ENCODE data around the gene MAMSTR.
"Not testable (repeated sequence)": the region's sequence is repeated elsewhere in the genome, so short reads cannot be mapped to it uniquely, and the experiment has no call there.

MAMSTR gene

GRCh38 chr19:48719263-48720171 lies at the start of gene MAMSTR:
Gene MAMSTR, minus strand, starts transcription at chr19:48719725. Its CDS starts 694 bp downstream, at chr19:48719031.
- TF ChIP-seq ZFX (IDR thresholded peaks at IDR 0.05; ENCODE audit: borderline replicate concordance) (no peak), CTCF (IDR thresholded peaks at IDR 0.05) (no peak)
- H3K27ac ChIP-seq = peak within 1 kb of the TSS; percentile 75

GRCh38 chr19:48768994-48769713 lies 49.6 kb upstream of the MAMSTR start:
- TF ChIP-seq CTCF (IDR thresholded peaks at IDR 0.05) = no peak
- TF ChIP-seq ZFX (IDR thresholded peaks at IDR 0.05; ENCODE audit: borderline replicate concordance) = no peak
- no peak overlapping the region for H3K27ac ChIP-seq

GRCh38 chr19:48768171-48768753 lies 48.7 kb upstream of the MAMSTR start:
- not testable (repeated sequence) for H3K27ac ChIP-seq

GRCh38 chr19:48765816-48766215 lies 46.3 kb upstream of the MAMSTR start:
- not testable (repeated sequence) for H3K27ac ChIP-seq

- no peak for TF ChIP-seq ZFX (IDR thresholded peaks at IDR 0.05; ENCODE audit: borderline replicate concordance)
- no peak for TF ChIP-seq CTCF (IDR thresholded peaks at IDR 0.05)
- H3K27ac ChIP-seq = no peak overlapping the region
These were observed 41.1 kb upstream of the MAMSTR start for GRCh38 chr19:48760504-48761205.

GRCh38 chr19:48757741-48758144 lies 38.2 kb upstream of the MAMSTR start:
- TF ChIP-seq ZFX (IDR thresholded peaks at IDR 0.05; ENCODE audit: borderline replicate concordance) (no peak), CTCF (IDR thresholded peaks at IDR 0.05) (no peak)
- no peak overlapping the region for H3K27ac ChIP-seq

GRCh38 chr19:48757089-48757675 lies 37.7 kb upstream of the MAMSTR start:
- no peak for TF ChIP-seq CTCF (IDR thresholded peaks at IDR 0.05)
- TF ChIP-seq ZFX (IDR thresholded peaks at IDR 0.05; ENCODE audit: borderline replicate concordance) = no peak
- H3K27ac ChIP-seq = no peak overlapping the region
